H1 (cell line): Measurements from ENCODE around the gene MGARP. TPM values are rescaled to one million over a fixed set of nuclear protein-coding genes. Genes with fewer than 3 reads are reported as not detected.

ENCODE experiments used
- CTCF ChIA-PET: fragments of 300-600 bp; sonication (Branson Sonifier 250); formaldehyde crosslinking; loops from one replicate; lab custom pipeline; 2021; ENCODE audit not compliant: partially characterized antibody; lab: Charles Lee
- POLR2A ChIA-PET: fragments of 300-600 bp; sonication (Branson Sonifier 250); formaldehyde crosslinking; loops from one replicate; lab custom pipeline; 2021; ENCODE audit warnings: inconsistent platforms; ENCODE audit not compliant: partially characterized antibody; lab: Charles Lee
- DNase-seq, 2 experiments: peaks; one replicate each; pipeline versions ENCODE4 v3.0.0 to v3.0.0-alpha.2; 2010 to 2022; ENCODE audit warnings: low spot score in 2 of 2, low read depth in 1 of 2, mixed read lengths in 1 of 2
- FAIRE-seq: peaks from 2 replicates; lab custom pipeline; 2011; peaks lifted over from hg19 to GRCh38; lab: Jason Lieb, UNC
- H2AFZ ChIP-seq: 2 replicates; pipeline ENCODE4 v1.8.1; 2012; ENCODE audit warnings: low read length, inconsistent platforms
- H2AK5ac ChIP-seq: 2 replicates; pipeline ENCODE4 v1.6.1; 2013; ENCODE audit warnings: low read depth, low read length
- H2BK120ac ChIP-seq: replicated peaks from 2 replicates; pipeline ENCODE3; 2013; ENCODE audit warnings: low read depth, low read length, inconsistent platforms
- H2BK12ac ChIP-seq: 2 replicates; pipeline ENCODE4 v1.6.1; 2013; ENCODE audit warnings: low read depth, low read length
- H2BK15ac ChIP-seq: 2 replicates; pipeline ENCODE4 v1.6.1; 2013; ENCODE audit warnings: low read length
- H2BK20ac ChIP-seq: 2 replicates; pipeline ENCODE4 v1.6.1; 2013; ENCODE audit warnings: low read length
- H2BK5ac ChIP-seq: 2 replicates; pipeline ENCODE4 v1.6.1; 2013; ENCODE audit warnings: low read depth, low read length
- H3K14ac ChIP-seq: 2 replicates; pipeline ENCODE4 v1.6.1; 2013; ENCODE audit warnings: inconsistent platforms; ENCODE audit not compliant: insufficient read length
- H3K18ac ChIP-seq: 2 replicates; pipeline ENCODE4 v1.6.1; 2013; ENCODE audit warnings: low read length; ENCODE audit errors: extremely low read depth
- H3K23ac ChIP-seq: 2 replicates; pipeline ENCODE4 v1.6.1; 2013; ENCODE audit warnings: inconsistent platforms; ENCODE audit not compliant: insufficient read length
- H3K23me2 ChIP-seq: 2 replicates; pipeline ENCODE4 v1.6.1; 2013; ENCODE audit warnings: low read depth, low read length
- H3K27ac ChIP-seq: 2 replicates; pipeline ENCODE4 v1.6.1; 2011; ENCODE audit warnings: low read depth, low read length, inconsistent platforms
- H3K27me3 ChIP-seq, 4 experiments: replicated peaks in 1 of 4; 1 replicate in 1 of 4; 2 replicates in 3 of 4; pipeline versions ENCODE4 v1.6.1 to v1.8.1; 2011 to 2013; ENCODE audit warnings: low read length in 3 of 4, mild to moderate bottlenecking in 3 of 4, inconsistent platforms in 2 of 4, mixed read lengths in 2 of 4, moderate library complexity in 1 of 4; ENCODE audit not compliant: control insufficient read depth in 3 of 4, insufficient read depth in 3 of 4; ENCODE audit errors: extremely low read depth in 1 of 4
- H3K36me3 ChIP-seq, 4 experiments: 2 replicates each; pipeline versions ENCODE4 v1.6.1 to v1.8.1; 2011 to 2013; ENCODE audit warnings: mild to moderate bottlenecking in 4 of 4, low read length in 3 of 4, moderate library complexity in 2 of 4, control low read depth in 1 of 4, inconsistent platforms in 1 of 4; ENCODE audit not compliant: insufficient read depth in 4 of 4, control insufficient read depth in 2 of 4
- H3K4ac ChIP-seq: replicated peaks from 2 replicates; pipeline ENCODE3; 2013; ENCODE audit warnings: low read length, low read depth, mixed read lengths, inconsistent platforms; ENCODE audit not compliant: insufficient read length
- H3K4me1 ChIP-seq, 4 experiments: replicated peaks in 1 of 4; 1 replicate in 1 of 4; 2 replicates in 3 of 4; pipeline versions ENCODE4 v1.6.1 to v1.8.1; 2011 to 2013; ENCODE audit warnings: low read length in 3 of 4, inconsistent platforms in 2 of 4, mixed read lengths in 1 of 4; ENCODE audit not compliant: insufficient read depth in 4 of 4, control insufficient read depth in 3 of 4
- H3K4me2 ChIP-seq, 2 experiments: 2 replicates each; pipeline versions ENCODE4 v1.6.1 to v1.8.1; 2011 to 2013; ENCODE audit warnings: low read depth in 2 of 2, low read length in 2 of 2, control low read depth in 1 of 2, inconsistent platforms in 1 of 2, mild to moderate bottlenecking in 1 of 2; ENCODE audit not compliant: insufficient read depth in 1 of 2
- H3K4me3 ChIP-seq, 4 experiments: fragments of 200-600, 300-600 bp in 1 of 4; sonication (generic), shearing (Covaris generic), sonication (Bioruptor Twin) in 1 of 4; 2 replicates each; pipeline versions ENCODE4 v1.5.1 to v1.8.1; 2011 to 2016; ENCODE audit warnings: low read length in 4 of 4, low read depth in 3 of 4, control low read depth in 2 of 4, inconsistent platforms in 2 of 4, mild to moderate bottlenecking in 2 of 4, mixed read lengths in 1 of 4, moderate library complexity in 1 of 4; ENCODE audit not compliant: insufficient read depth in 2 of 4; ENCODE audit errors: extremely low read depth in 1 of 4
- H3K56ac ChIP-seq: replicated peaks from 2 replicates; pipeline ENCODE3; 2013; ENCODE audit warnings: low read depth, mild to moderate bottlenecking, mixed read lengths, low read length, inconsistent platforms; ENCODE audit not compliant: insufficient read length
- H3K79me1 ChIP-seq: 2 replicates; pipeline ENCODE4 v1.6.1; 2013; ENCODE audit warnings: low read depth, low read length, control low read depth
- H3K79me2 ChIP-seq, 2 experiments: 2 replicates each; pipeline versions ENCODE4 v1.6.1 to v1.8.1; 2012 to 2013; ENCODE audit warnings: low read length in 2 of 2, mild to moderate bottlenecking in 2 of 2, inconsistent platforms in 1 of 2; ENCODE audit not compliant: insufficient read depth in 2 of 2, control insufficient read depth in 1 of 2
- H3K9ac ChIP-seq, 4 experiments: replicated peaks in 1 of 4; 1 replicate in 1 of 4; 2 replicates in 3 of 4; pipeline versions ENCODE4 v1.6.1 to v1.8.1; 2011 to 2013; ENCODE audit warnings: low read depth in 3 of 4, low read length in 3 of 4, control low read depth in 2 of 4, mild to moderate bottlenecking in 2 of 4, moderate library complexity in 2 of 4, inconsistent platforms in 1 of 4; ENCODE audit errors: extremely low read depth in 1 of 4
- H3K9me3 ChIP-seq, 2 experiments: 2 replicates each; pipeline versions ENCODE4 v1.6.1 to v1.8.1; 2012 to 2013; ENCODE audit warnings: mild to moderate bottlenecking in 2 of 2, moderate library complexity in 2 of 2, control low read depth in 1 of 2, inconsistent platforms in 1 of 2, low read depth in 1 of 2, low read length in 1 of 2, mixed read lengths in 1 of 2; ENCODE audit not compliant: insufficient read depth in 2 of 2
- H4K20me1 ChIP-seq, 2 experiments: replicated peaks in 1 of 2; 2 replicates each; pipeline versions ENCODE3 to v1.8.1; 2011 to 2013; ENCODE audit warnings: inconsistent platforms in 2 of 2, low read length in 2 of 2, mild to moderate bottlenecking in 1 of 2; ENCODE audit not compliant: insufficient read depth in 2 of 2, control insufficient read depth in 1 of 2
- H4K5ac ChIP-seq: 2 replicates; pipeline ENCODE4 v1.6.1; 2013; ENCODE audit warnings: low read length, low read depth, mixed read lengths, inconsistent platforms; ENCODE audit not compliant: insufficient read length
- H4K8ac ChIP-seq: 2 replicates; pipeline ENCODE4 v1.8.0; 2013; ENCODE audit warnings: mild to moderate bottlenecking, moderate library complexity, low read length, inconsistent platforms; ENCODE audit not compliant: insufficient read depth; ENCODE audit errors: extremely low read depth
- H4K91ac ChIP-seq: replicated peaks from 2 replicates; pipeline ENCODE3; 2013; ENCODE audit warnings: low read length, mixed read lengths, inconsistent platforms; ENCODE audit not compliant: insufficient read length
- POLR2A ChIP-seq, 2 experiments: IDR thresholded peaks; 1 replicate in 1 of 2; 2 replicates in 1 of 2; pipeline ENCODE4 v1.6.1; 2011; ENCODE audit warnings: low read depth in 2 of 2, low read length in 2 of 2, mild to moderate bottlenecking in 2 of 2; ENCODE audit errors: control extremely low read depth in 1 of 2
- USF2 ChIP-seq: IDR thresholded peaks from 2 replicates; pipeline ENCODE4 v1.6.1; 2011; ENCODE audit warnings: low read length, improper control_type of control experiment
- WGBS, 2 experiments: shearing (Covaris generic) in 1 of 2; methylation state at CpG; one replicate each; pipeline versions ENCODE4 v1.1.6 to v1.1.7; 2013 to 2015; ENCODE audit warnings: low lambda C conversion rate in 2 of 2, mixed read lengths in 2 of 2, inconsistent platforms in 1 of 2, low coverage in 1 of 2, missing lambda C conversion rate in 1 of 2; ENCODE audit not compliant: insufficient replicate concordance in 2 of 2, insufficient coverage in 1 of 2, insufficient read length in 1 of 2; ENCODE audit errors: extremely low coverage in 1 of 2, missing lambda C conversion rate in 1 of 2; 5-methylcytosine and 5-hydroxymethylcytosine counted together
- polyA plus RNA-seq, 7 experiments: library from polyadenylated mRNA; depleted of rRNA in 3 of 7; stranded (reverse) in 5 of 7; unstranded in 2 of 7; fragments of >200 nt in 5 of 7; fragments of 200-250 nt in 2 of 7; gene quantifications; 1 replicate in 5 of 7; 2 replicates in 1 of 7; 4 replicates in 1 of 7; pipeline versions ENCODE4 v1.2.1 to v1.2.3, GENCODE V29; 2011 to 2013; ENCODE audit warnings: missing spikeins in 2 of 7, mixed read lengths in 2 of 7
- total RNA-seq: library from RNA; stranded (reverse); fragmentation: NEBNext Ultra II Directional; extraction: Animal tissue kit (Norgen Biotek cat#: 25700); gene quantifications from 2 replicates; pipeline ENCODE4 v1.2.1, GENCODE V29; 2021

MGARP gene
- total and polyA plus RNA-seq, 2 of the 8 experiments (the other 6 are each of a cell fraction or from before 2014, with no cell fraction given), result 2.8 to 4.5 TPM

- H3K4me1 ChIP-seq, result peaks cover 0 to 8% (median 2%) of the 10 kb centered on the region in 4 experiments; a peak in 4 of 7 replicates
Observed at GRCh38 chr4:139266583-139267257, 13.3 kb downstream of the MGARP start.

More at GRCh38 chr4:139266583-139267257, 13.3 kb downstream of the MGARP start:
- H3K4me3 ChIP-seq, result no peak overlapping the region
- no peak overlapping the region for H3K23ac ChIP-seq
- no peak overlapping the region for H3K27ac ChIP-seq
- no peak overlapping the region for H3K9ac ChIP-seq
- peak overlapping the region in 1 of 2 experiments; percentile 21; a peak in 1 of 4 replicates for H3K4me2 ChIP-seq
- no peak for TF ChIP-seq POLR2A (IDR thresholded peaks at IDR 0.05; ENCODE audit: control extremely low read depth in 1 of 2, low read depth in 2 of 2, low read length in 2 of 2)
- peak; percentile 18; the same call in 1 of the 2 replicates for TF ChIP-seq USF2
- no peaks in the 10 kb centered on the region for H3K23me2 ChIP-seq
- H2BK12ac ChIP-seq, result no peak overlapping the region
- H3K56ac ChIP-seq, result no peak overlapping the region
- ChIA-PET POLR2A (no interaction called here), CTCF (interaction anchor here (0.7 to 2.3 kb wide), 5 partner anchors 10 to 155 kb away, joined by 3 to 10 read pairs (median 3); partner anchors contain the start of gene MGARP)
- no peak for FAIRE-seq
- no peak overlapping the region for H2BK20ac ChIP-seq
- 78% methylated on average over 14 of the region's 14 CpGs; no CpG with 5 or more reads in 1 of the 2 experiments for WGBS, 2 experiments
- no peaks in the 10 kb centered on the region for H3K36me3 ChIP-seq
- no peaks in the 10 kb centered on the region for H3K27me3 ChIP-seq
- no peak overlapping the region for H2BK5ac ChIP-seq
- H4K8ac ChIP-seq, result no peak overlapping the region
- no peak overlapping the region for H2BK120ac ChIP-seq
- H3K79me1 ChIP-seq, result no peaks in the 10 kb centered on the region
- no peak overlapping the region for H2AK5ac ChIP-seq
- no peak overlapping the region for H4K5ac ChIP-seq
- DNase-seq, result no peak
- H3K18ac ChIP-seq, result no peak overlapping the region
- H3K14ac ChIP-seq, result no peak overlapping the region
- H3K9me3 ChIP-seq, result no peaks in the 10 kb centered on the region
- H3K79me2 ChIP-seq, result no peaks in the 10 kb centered on the region
- H4K91ac ChIP-seq, result no peak overlapping the region
- H2BK15ac ChIP-seq, result no peak overlapping the region; the same call in 1 of the 2 replicates
- no peaks in the 10 kb centered on the region for H4K20me1 ChIP-seq
- H3K4ac ChIP-seq, result no peak overlapping the region
- 0 out of 2 replicates have a peak overlapping the region, but pooled peaks have one; percentile 67 for H2AFZ ChIP-seq
